OCI-LY1 (cell line): Measurements from ENCODE around the gene TMCO2.
"Not testable (repeated sequence)": the region's sequence is repeated elsewhere in the genome, so short reads cannot be mapped to it uniquely, and the experiment has no call there.

Source experiments
- H2AFZ ChIP-seq: fragments of 200-600 bp; sonication (generic), shearing (Covaris generic); 2 replicates; pipeline ENCODE4 v1.6.0; 2014; ENCODE audit warnings: antibody characterized with exemption, mild to moderate bottlenecking, low read length
- H3F3A ChIP-seq: fragments of 200-600 bp; sonication (generic), shearing (Covaris generic); 2 replicates; pipeline ENCODE4 v1.6.0; 2014; ENCODE audit warnings: mild to moderate bottlenecking, antibody characterized with exemption, low read length, moderate library complexity; ENCODE audit not compliant: insufficient read depth
- H3K27ac ChIP-seq: fragments of 200-600 bp; sonication (generic); 2 replicates; pipeline ENCODE4 v1.5.1; 2014; ENCODE audit warnings: low read length, mixed run types, mild to moderate bottlenecking, low read depth; ENCODE audit not compliant: poor library complexity, severe bottlenecking
- H3K27me3 ChIP-seq: fragments of 200-600 bp; sonication (generic); 2 replicates; pipeline ENCODE4 v1.6.0; 2014; ENCODE audit warnings: antibody characterized with exemption, mild to moderate bottlenecking, low read length, moderate library complexity; ENCODE audit not compliant: insufficient read depth
- H3K36me3 ChIP-seq: fragments of 200-600 bp; sonication (generic); 2 replicates; pipeline ENCODE4 v1.6.1; 2014; ENCODE audit warnings: mild to moderate bottlenecking, antibody characterized with exemption, low read length, moderate library complexity, mixed read lengths; ENCODE audit not compliant: insufficient read depth
- H3K4me1 ChIP-seq: fragments of 200-600 bp; sonication (generic); 2 replicates; pipeline ENCODE4 v1.5.1; 2014; ENCODE audit warnings: mild to moderate bottlenecking, low read length, moderate library complexity; ENCODE audit not compliant: insufficient read depth, severe bottlenecking
- H3K4me2 ChIP-seq: fragments of 200-600 bp; sonication (generic), shearing (Covaris generic); 2 replicates; pipeline ENCODE4 v1.6.1; 2014; ENCODE audit warnings: low read length
- H3K4me3 ChIP-seq: fragments of 200-600 bp; sonication (generic); 2 replicates; pipeline ENCODE4 v1.5.1; 2014; ENCODE audit warnings: low read length, low read depth, mild to moderate bottlenecking, mixed read lengths; ENCODE audit not compliant: poor library complexity, severe bottlenecking
- H3K79me2 ChIP-seq: fragments of 200-600 bp; shearing (Covaris generic); 2 replicates; pipeline ENCODE4 v1.6.1; 2016; ENCODE audit warnings: mixed run types, low read length, mixed read lengths; ENCODE audit not compliant: insufficient read depth
- H3K9ac ChIP-seq: fragments of 200-600 bp; sonication (generic), shearing (Covaris generic); 2 replicates; pipeline ENCODE4 v1.6.1; 2014; ENCODE audit warnings: mild to moderate bottlenecking, low read length, mixed read lengths
- H3K9me2 ChIP-seq: fragments of 200-600 bp; sonication (generic), shearing (Covaris generic); 2 replicates; pipeline ENCODE4 v1.6.1; 2014; ENCODE audit warnings: low read depth, mild to moderate bottlenecking, low read length, mixed read lengths
- H3K9me3 ChIP-seq: fragments of 200-600 bp; shearing (Covaris generic); 2 replicates; pipeline ENCODE4 v1.6.1; 2014; ENCODE audit warnings: low read length, mixed read lengths
- H4K20me1 ChIP-seq: fragments of 200-600 bp; sonication (generic), shearing (Covaris generic); 2 replicates; pipeline ENCODE4 v1.6.0; 2016; ENCODE audit warnings: mild to moderate bottlenecking, low read length; ENCODE audit not compliant: insufficient read depth
- EZH2 ChIP-seq: fragments of 200-600 bp; sonication (generic), shearing (Covaris generic); IDR thresholded peaks from 2 replicates; pipeline ENCODE4 v1.8.0; 2017; ENCODE audit warnings: borderline replicate concordance, mixed run types, mild to moderate bottlenecking, antibody characterized with exemption, low read length, moderate library complexity, mixed read lengths
- TF ChIP-seq, protein P1 (sequence below): fragments of 200-600 bp; sonication (generic), shearing (Covaris generic); IDR thresholded peaks from 2 replicates; pipeline ENCODE4 v1.5.1; 2017; ENCODE audit warnings: mild to moderate bottlenecking, antibody characterized with exemption, low read length, moderate library complexity, mixed read lengths

TMCO2 gene

DNA sequence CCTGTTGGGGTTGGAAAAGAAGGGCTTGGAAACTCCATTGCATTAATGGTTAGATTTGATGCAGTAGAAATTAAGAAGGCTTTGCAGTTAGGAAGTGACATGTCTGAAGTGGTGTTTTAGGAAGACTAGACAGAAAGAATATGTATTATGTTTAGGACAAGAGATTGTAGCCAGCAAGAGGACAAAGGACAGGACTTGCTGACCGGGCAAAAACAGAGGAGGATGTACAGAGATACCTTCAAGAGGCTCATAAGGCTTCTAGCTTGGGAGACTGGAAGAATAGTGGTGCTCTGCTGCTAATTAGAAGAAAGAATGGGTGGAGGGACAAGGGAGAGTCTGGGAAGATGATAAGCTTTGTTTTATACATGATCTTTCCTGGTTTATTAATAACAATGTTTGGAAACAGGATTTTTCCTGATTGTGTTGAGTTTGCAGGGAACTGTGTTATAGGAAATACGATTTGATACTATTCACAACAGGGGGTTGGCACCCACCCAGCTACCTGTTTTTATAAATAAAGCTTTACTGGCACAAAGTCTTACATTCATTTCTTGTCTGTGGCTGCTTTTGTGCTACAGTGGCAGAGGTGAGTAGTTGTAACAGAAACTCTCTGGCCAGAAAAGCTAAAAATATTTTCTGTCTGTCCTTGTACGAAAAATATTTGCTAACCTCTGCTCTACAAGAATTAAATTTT, 37.1 kb upstream of the TMCO2 start:
- H3F3A ChIP-seq = no peaks in the 10 kb centered on the region
- H3K9me3 ChIP-seq = no peaks in the 10 kb centered on the region
- H3K27me3 ChIP-seq = no peaks in the 10 kb centered on the region
- H2AFZ ChIP-seq = no peak overlapping the region
- no peak for TF ChIP-seq EZH2
- TF ChIP-seq, protein P1, sequence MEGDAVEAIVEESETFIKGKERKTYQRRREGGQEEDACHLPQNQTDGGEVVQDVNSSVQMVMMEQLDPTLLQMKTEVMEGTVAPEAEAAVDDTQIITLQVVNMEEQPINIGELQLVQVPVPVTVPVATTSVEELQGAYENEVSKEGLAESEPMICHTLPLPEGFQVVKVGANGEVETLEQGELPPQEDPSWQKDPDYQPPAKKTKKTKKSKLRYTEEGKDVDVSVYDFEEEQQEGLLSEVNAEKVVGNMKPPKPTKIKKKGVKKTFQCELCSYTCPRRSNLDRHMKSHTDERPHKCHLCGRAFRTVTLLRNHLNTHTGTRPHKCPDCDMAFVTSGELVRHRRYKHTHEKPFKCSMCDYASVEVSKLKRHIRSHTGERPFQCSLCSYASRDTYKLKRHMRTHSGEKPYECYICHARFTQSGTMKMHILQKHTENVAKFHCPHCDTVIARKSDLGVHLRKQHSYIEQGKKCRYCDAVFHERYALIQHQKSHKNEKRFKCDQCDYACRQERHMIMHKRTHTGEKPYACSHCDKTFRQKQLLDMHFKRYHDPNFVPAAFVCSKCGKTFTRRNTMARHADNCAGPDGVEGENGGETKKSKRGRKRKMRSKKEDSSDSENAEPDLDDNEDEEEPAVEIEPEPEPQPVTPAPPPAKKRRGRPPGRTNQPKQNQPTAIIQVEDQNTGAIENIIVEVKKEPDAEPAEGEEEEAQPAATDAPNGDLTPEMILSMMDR = no peak
- peaks cover 72% of the 10 kb centered on the region for H3K36me3 ChIP-seq
- no peaks in the 10 kb centered on the region for H3K4me1 ChIP-seq
- H3K4me3 ChIP-seq = no peak overlapping the region
- H3K9me2 ChIP-seq = no peaks in the 10 kb centered on the region
- no peak overlapping the region for H3K9ac ChIP-seq
- H4K20me1 ChIP-seq = no peaks in the 10 kb centered on the region
- no peaks in the 10 kb centered on the region for H3K79me2 ChIP-seq
- H3K27ac ChIP-seq = no peak overlapping the region
- H3K4me2 ChIP-seq = no peak overlapping the region

- Histone ChIP-seq H2AFZ (no peak overlapping the region), H3K9ac (no peak overlapping the region), H3K4me3 (no peak overlapping the region), H3K4me2 (no peak overlapping the region), H3K36me3 (peaks cover 41% of the 10 kb centered on the region), H3K4me1 (no peaks in the 10 kb centered on the region), H4K20me1 (no peaks in the 10 kb centered on the region), H3K9me2 (no peaks in the 10 kb centered on the region), H3K9me3 (no peaks in the 10 kb centered on the region), H3K79me2 (no peaks in the 10 kb centered on the region), H3F3A (no peaks in the 10 kb centered on the region), H3K27me3 (no peaks in the 10 kb centered on the region), H3K27ac (no peak overlapping the region)
- TF ChIP-seq EZH2 = no peak
- TF ChIP-seq, protein P1 = no peak
Measured at GRCh38 chr1:40218333-40218732, 29.4 kb upstream of the TMCO2 start.

GRCh38 chr1:40221471-40221905, 26.2 kb upstream of the TMCO2 start:
- H4K20me1 ChIP-seq, H3K9me3 ChIP-seq, H3K4me1 ChIP-seq, H3K9me2 ChIP-seq, H3K4me3 ChIP-seq, H3K27me3 ChIP-seq, H2AFZ ChIP-seq, H3F3A ChIP-seq, H3K27ac ChIP-seq, H3K9ac ChIP-seq, H3K4me2 ChIP-seq, H3K79me2 ChIP-seq: not testable (repeated sequence)
- H3K36me3 ChIP-seq = peaks cover 35% of the 10 kb centered on the region
